Choroid plexus epithelial cell (primary cell): ENCODE measurements around the gene SLC6A11.

Experiments
- DNase-seq: peaks from one replicate; pipeline ENCODE4 v3.0.0-alpha.2; 2010; ENCODE audit warnings: low read depth
- H3K4me3 ChIP-seq: 2 replicates; pipeline ENCODE4 v1.5.1; 2011; ENCODE audit warnings: low read depth, mild to moderate bottlenecking, control low read depth, low read length, moderate library complexity
- CTCF ChIP-seq: conservative IDR thresholded peaks from 2 replicates; pipeline ENCODE4 v1.5.1; 2011; ENCODE audit warnings: low read depth, mild to moderate bottlenecking, control low read depth, inconsistent platforms, low read length, moderate library complexity

Gene SLC6A11

DNA sequence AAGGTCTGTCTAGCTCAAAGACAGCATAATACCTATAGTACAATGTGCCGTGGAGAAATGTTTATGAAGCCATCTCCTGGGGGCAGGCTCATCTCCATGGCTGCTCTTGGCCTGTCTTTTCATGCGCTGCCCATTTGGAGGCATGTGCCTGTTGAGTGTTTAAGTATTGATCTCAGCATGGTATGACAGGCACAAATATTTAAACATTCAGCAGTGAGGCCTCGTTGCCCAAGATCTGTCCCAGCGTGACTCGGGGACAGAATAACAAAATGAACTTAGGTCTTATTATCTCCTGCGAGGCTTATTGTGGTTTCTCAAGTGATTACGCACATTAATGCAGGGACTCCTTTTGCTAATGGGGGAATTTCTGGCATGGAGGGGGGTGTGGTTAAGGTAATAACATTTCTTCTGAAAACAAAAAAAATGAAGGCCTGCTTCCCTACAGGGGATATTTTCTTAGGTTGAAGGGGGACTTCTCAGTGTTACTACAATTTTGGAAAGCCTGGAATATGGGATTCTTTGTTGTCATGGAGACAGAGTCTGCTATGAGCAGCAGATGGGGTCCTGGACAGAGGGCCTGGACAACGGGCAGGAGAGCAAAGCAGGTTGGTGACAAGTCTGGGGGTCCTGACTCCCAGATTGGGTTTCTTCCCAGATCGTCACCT, 172.1 kb downstream of the SLC6A11 start:
- no peak for DNase-seq
- TF ChIP-seq CTCF, result no peak
- H3K4me3 ChIP-seq, result no peak overlapping the region

- no peak for DNase-seq
- no peak overlapping the region for H3K4me3 ChIP-seq
- no peak for TF ChIP-seq CTCF
Observed at GRCh38 chr3:10988991-10989484, 173.0 kb downstream of the SLC6A11 start.
